H1 (cell line): ENCODE results near the gene GDPGP1. TPM values are rescaled to one million over a fixed set of nuclear protein-coding genes. Genes with fewer than 3 reads are reported as not detected.

Source experiments
- ATF2 ChIP-seq: IDR thresholded peaks from 2 replicates; pipeline ENCODE4 v1.6.1; 2012; ENCODE audit warnings: low read length, inconsistent platforms
- CHD1 ChIP-seq: IDR thresholded peaks from 2 replicates; pipeline ENCODE4 v1.6.1; 2012; ENCODE audit warnings: low read depth, low read length, improper control_type of control experiment
- CHD2 ChIP-seq: IDR thresholded peaks from 2 replicates; pipeline ENCODE4 v1.6.1; 2012; ENCODE audit warnings: low read length, improper control_type of control experiment
- CTBP2 ChIP-seq: IDR thresholded peaks from 2 replicates; pipeline ENCODE4 v1.7.0; 2011; ENCODE audit warnings: borderline replicate concordance, mild to moderate bottlenecking, moderate library complexity, mixed read lengths, low read length; ENCODE audit not compliant: insufficient read depth, insufficient read length
- EP300 ChIP-seq, 2 experiments: IDR thresholded peaks; 1 replicate in 1 of 2; 2 replicates in 1 of 2; pipeline ENCODE4 v1.6.1; 2011 to 2012; ENCODE audit warnings: low read depth in 2 of 2, low read length in 2 of 2, mild to moderate bottlenecking in 2 of 2, borderline replicate concordance in 1 of 2, inconsistent platforms in 1 of 2, moderate library complexity in 1 of 2
- KDM5A ChIP-seq: fragments of 200-600 bp; IDR thresholded peaks from 2 replicates; pipeline ENCODE4 v1.7.1; 2012; ENCODE audit warnings: mild to moderate bottlenecking, low read length, inconsistent platforms, mixed read lengths
- RAD21 ChIP-seq, 2 experiments: IDR thresholded peaks in 1 of 2; conservative IDR thresholded peaks in 1 of 2; 2 replicates each; pipeline ENCODE4 v1.6.1; 2011; ENCODE audit warnings: low read depth in 2 of 2, low read length in 2 of 2, improper control_type of control experiment in 1 of 2, inconsistent platforms in 1 of 2, mild to moderate bottlenecking in 1 of 2, moderate library complexity in 1 of 2
- RBBP5 ChIP-seq: IDR thresholded peaks from 2 replicates; pipeline ENCODE4 v1.7.1; 2012; ENCODE audit warnings: low read depth, mild to moderate bottlenecking, inconsistent platforms, low read length, moderate library complexity, borderline replicate concordance
- SRF ChIP-seq: IDR thresholded peaks from 2 replicates; pipeline ENCODE4 v1.6.1; 2011; ENCODE audit warnings: mild to moderate bottlenecking, low read depth, low read length, moderate library complexity
- SUZ12 ChIP-seq: fragments of 200-600 bp; sonication (generic); IDR thresholded peaks from 2 replicates; pipeline ENCODE4 v1.6.1; 2012; ENCODE audit warnings: mild to moderate bottlenecking, inconsistent platforms, low read length, moderate library complexity, mixed read lengths
- TEAD4 ChIP-seq: IDR thresholded peaks from 2 replicates; pipeline ENCODE4 v1.6.1; 2012; ENCODE audit warnings: low read depth, low read length, inconsistent platforms, mixed read lengths
- USF2 ChIP-seq: IDR thresholded peaks from 2 replicates; pipeline ENCODE4 v1.6.1; 2011; ENCODE audit warnings: low read length, improper control_type of control experiment
- polyA plus RNA-seq, 7 experiments: library from polyadenylated mRNA; depleted of rRNA in 3 of 7; stranded (reverse) in 5 of 7; unstranded in 2 of 7; fragments of >200 nt in 5 of 7; fragments of 200-250 nt in 2 of 7; gene quantifications; 1 replicate in 5 of 7; 2 replicates in 1 of 7; 4 replicates in 1 of 7; pipeline versions ENCODE4 v1.2.1 to v1.2.3, GENCODE V29; 2011 to 2013; ENCODE audit warnings: missing spikeins in 2 of 7, mixed read lengths in 2 of 7
- total RNA-seq: library from RNA; stranded (reverse); fragmentation: NEBNext Ultra II Directional; extraction: Animal tissue kit (Norgen Biotek cat#: 25700); gene quantifications from 2 replicates; pipeline ENCODE4 v1.2.1, GENCODE V29; 2021
- TF ChIP-seq, protein P1 (sequence below), 3 experiments: IDR thresholded peaks; 1 replicate in 2 of 3; 2 replicates in 1 of 3; pipeline versions ENCODE4 v1.5.1 to v1.6.1; 2011; ENCODE audit warnings: low read length in 3 of 3, mild to moderate bottlenecking in 3 of 3, inconsistent platforms in 2 of 3, low read depth in 1 of 3, moderate library complexity in 1 of 3; ENCODE audit not compliant: insufficient read depth in 1 of 3; ENCODE audit errors: control extremely low read depth in 1 of 3

The GDPGP1 gene
- total and polyA plus RNA-seq, 2 of the 8 experiments (the other 6 are each of a cell fraction or from before 2014, with no cell fraction given), result 1.8 to 5.6 TPM

- no peak for TF ChIP-seq USF2
- TF ChIP-seq EP300 (IDR thresholded peaks at IDR 0.05; ENCODE audit: borderline replicate concordance in 1 of 2, low read depth in 2 of 2, low read length in 2 of 2), result no peak
- TF ChIP-seq CHD2, result no peak
- TF ChIP-seq CTBP2, result no peak
- no peak for TF ChIP-seq CHD1
- TF ChIP-seq RAD21 (IDR thresholded peaks at IDR 0.05 in 1 of 2, conservative IDR thresholded peaks at IDR 0.05 in 1 of 2; ENCODE audit: low read depth in 2 of 2, low read length in 2 of 2), result no peak
- TF ChIP-seq, protein P1, sequence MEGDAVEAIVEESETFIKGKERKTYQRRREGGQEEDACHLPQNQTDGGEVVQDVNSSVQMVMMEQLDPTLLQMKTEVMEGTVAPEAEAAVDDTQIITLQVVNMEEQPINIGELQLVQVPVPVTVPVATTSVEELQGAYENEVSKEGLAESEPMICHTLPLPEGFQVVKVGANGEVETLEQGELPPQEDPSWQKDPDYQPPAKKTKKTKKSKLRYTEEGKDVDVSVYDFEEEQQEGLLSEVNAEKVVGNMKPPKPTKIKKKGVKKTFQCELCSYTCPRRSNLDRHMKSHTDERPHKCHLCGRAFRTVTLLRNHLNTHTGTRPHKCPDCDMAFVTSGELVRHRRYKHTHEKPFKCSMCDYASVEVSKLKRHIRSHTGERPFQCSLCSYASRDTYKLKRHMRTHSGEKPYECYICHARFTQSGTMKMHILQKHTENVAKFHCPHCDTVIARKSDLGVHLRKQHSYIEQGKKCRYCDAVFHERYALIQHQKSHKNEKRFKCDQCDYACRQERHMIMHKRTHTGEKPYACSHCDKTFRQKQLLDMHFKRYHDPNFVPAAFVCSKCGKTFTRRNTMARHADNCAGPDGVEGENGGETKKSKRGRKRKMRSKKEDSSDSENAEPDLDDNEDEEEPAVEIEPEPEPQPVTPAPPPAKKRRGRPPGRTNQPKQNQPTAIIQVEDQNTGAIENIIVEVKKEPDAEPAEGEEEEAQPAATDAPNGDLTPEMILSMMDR (IDR thresholded peaks at IDR 0.05; ENCODE audit: control extremely low read depth in 1 of 3, insufficient read depth in 1 of 3, low read depth in 1 of 3, low read length in 3 of 3), result no peak
- no peak for TF ChIP-seq SRF
- no peak for TF ChIP-seq SUZ12
- no peak for TF ChIP-seq TEAD4
- TF ChIP-seq KDM5A, result no peak
- no peak for TF ChIP-seq RBBP5
- TF ChIP-seq ATF2, result no peak
Observed at GRCh38 chr15:90233387-90234095, 468 bp upstream of the GDPGP1 start, which contains the start of gene CIB1 (continued).
